D341Med (cell line): ENCODE measurements around the gene CFAP410.

ENCODE experiments used
- DNase-seq: peaks from one replicate; pipeline ENCODE4 v3.0.0; 2012; ENCODE audit warnings: low spot score

The CFAP410 gene

DNA sequence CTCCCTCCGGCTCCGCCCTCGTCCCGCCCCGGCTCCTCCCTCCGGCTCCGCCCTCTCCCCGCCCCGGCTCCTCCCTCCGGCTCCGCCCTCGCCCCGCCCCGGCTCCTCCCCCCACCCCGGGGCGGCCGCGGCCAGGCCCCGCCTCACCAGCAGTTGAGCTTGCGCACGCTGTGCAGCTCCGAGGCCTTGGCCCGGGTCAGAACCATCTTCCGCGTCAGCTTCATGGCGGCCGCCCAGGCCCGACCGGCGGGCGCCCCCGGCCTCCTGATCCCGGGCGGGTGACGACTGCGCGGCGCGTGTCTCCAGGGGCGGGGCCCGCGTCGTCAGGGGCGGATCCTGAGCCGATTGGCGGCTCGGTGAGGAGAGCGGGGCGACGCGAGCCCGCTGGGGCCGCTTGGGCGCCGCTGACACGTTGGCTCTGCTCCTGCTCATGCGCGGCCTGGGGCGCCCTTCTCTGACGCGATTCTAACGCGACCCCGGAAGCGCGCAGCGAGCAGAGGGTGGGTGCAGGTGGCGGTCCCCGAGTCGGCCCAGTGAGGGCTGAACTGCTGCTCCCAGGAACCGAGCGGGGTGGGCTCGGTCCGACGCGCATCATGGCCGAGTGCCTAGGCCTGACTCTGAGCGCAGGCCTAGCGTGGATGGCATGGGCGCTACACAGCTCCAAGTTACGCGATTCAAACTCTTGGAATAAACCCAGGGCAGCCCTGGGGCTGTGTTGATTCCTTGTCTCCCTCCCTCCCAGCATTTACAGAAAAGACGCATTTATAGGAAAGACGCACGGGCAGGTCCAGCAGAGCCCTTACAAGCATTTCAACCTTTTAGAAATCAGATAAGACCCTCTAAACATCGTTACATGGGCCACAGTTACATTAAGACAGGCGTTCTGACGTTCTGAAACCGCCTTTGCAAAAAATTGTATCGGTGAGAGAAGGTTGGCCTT, at the start of gene CFAP410:
Gene CFAP410 (minus strand): TSS at position 420 of the 940 bp plus-strand sequence. CDS start 196 bp downstream, at position 224.
- DNase-seq: peak; percentile 99

DNA sequence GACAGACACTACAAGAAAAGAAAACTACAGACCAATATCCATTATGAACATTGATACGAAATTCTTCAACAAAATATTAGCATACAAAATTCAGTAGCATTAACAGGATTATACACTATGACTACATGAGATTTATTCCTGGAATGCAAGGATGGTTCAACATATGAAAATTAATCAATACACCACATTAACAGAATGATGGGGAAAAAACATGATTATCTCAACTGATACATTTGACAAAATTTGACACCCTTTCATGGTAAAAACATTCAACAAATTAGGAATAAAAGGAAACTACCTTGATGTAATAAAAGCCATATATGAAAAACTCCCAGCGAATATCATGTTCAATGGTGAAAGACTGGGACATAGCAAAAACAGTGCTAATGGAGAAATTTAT, 45.8 kb upstream of the CFAP410 start:
- DNase-seq: no peak

DNA sequence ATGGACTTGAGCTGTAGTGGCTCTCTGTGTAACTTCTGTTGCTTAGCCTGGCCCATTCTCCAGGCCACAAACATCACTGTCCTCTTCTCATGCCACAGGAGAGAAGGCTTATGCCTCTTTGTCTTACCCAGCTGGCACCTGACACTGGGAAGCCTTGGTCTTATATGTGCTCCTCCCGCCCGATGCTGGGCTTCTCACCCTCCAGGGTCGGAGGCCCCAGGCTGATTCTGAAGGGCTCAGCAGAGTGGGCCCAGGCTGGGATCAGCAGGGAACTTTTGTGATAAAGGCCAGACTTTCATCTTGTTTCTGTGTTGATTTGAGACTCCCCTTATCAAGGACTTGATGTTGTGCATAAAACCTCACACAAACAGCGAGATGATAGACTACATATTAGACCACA, 44.0 kb upstream of the CFAP410 start:
- DNase-seq: no peak

DNA sequence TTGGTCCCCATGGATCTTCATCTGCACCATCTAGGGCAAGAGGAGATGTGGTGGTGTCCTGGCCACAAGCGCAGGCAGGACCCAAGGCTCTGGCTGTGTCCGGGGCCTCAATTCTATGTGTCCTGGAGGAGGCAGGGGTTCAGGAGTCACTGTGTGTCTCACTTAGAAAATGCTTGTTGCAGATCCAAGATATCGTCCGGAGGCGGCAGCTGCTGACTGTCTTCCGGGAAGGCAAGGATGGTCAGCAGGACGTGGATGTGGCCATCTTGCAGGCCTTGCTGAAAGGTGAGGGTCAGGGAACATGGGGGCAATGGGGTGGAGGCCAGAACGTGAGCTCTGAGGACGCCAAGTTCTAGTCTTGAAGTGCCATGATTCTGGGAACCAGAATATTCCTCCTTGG, 43.3 kb upstream of the CFAP410 start:
- peak; percentile 13 for DNase-seq

DNA sequence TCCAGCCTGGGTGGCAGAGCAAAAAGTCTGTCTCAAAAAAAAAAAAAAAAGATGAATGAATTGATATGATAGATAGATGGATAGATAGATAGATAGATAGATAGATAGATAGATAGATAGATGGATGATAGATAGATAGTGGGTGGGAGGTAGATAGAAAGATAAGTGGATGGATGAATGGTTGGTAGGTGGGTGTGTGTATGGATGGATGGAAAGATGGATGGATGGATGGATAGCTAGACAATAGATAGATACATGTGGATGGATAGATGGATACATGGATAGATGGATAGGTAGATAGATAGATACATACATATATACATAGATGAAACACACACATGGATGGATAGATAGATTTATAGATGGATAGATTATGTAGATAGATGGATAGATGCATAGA, 42.7 kb upstream of the CFAP410 start:
- no peak for DNase-seq

DNA sequence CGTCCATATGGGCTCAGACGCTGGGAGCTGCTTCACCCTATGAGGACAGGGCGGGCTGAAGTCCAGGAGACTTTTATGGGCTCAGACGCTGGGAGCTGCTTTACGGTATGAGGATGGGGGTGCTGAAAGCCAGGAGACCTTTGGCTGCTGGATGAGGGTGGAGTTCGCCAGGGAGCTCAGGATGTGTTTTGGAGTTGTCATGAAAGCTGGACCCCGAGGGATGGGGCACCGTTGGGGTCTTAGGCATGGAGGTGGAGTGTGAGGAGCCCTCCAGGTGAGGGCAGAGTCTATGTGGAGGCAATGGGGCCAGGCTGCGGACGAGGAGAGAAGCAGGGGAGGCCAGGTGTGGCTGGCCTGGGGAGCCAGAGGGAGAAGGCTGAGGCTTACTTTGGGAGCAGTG, 41.7 kb upstream of the CFAP410 start:
- peak; percentile 11 for DNase-seq

DNA sequence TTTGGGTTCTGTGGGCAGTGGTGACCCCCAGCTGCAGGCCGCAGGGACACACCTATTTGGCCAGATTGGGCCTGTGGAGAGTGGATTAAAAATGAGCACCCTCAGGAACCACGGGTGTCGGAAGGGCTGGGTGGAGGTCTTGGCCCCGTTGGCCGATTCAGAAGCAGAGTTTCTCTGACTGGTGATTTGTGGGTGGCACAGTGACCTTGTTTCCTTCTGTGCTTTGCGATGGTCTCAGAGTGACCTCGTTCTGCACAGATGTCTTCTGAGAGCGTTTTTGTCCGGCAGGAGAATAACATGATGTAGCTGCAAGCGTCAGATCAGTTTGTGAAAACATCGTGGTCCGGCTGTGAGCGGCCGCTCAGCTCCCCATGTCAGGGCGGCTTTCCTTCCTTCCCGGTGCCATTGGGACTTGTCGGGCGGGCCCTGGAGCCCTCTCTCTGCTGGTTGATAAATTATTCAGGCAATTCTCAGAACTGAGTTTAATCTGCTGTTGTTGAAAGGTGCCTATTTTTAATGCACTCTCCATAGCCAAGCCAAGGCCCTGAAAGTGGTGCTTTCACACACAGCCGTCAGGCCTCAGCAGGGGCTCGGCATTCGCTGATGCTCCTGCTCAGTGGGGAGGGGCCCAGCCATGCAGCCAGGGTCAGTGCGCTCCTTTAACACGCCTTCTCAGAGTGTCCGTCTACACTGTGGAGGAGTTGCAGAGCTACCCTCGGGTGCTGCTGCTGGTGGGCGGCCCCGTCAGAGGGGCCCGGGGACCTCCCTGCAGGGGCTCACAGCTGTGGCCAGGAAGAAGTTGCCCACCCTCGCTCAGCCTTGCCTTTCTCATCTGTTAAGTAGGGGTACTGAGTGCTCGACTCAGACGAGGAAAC, 41.0 kb upstream of the CFAP410 start:
- DNase-seq: peak; percentile 15

DNA sequence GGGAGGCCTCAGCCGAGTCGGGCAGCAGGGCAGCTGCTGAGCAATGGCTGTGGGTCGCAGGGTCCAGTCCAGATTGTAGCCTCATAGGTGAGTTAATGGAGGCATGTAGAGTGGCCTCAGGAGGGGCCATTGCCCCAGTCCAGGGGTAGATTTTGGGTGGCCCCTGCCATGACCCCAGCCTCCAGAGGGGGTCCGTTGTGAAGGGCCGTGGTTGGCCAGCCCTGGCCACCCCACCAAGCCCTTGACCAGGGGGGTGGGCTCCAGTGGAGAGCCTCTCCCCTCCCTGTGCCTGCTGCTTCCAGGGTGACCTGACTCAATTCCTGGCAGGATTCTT, 40.3 kb upstream of the CFAP410 start:
- DNase-seq: peak; percentile 15

DNA sequence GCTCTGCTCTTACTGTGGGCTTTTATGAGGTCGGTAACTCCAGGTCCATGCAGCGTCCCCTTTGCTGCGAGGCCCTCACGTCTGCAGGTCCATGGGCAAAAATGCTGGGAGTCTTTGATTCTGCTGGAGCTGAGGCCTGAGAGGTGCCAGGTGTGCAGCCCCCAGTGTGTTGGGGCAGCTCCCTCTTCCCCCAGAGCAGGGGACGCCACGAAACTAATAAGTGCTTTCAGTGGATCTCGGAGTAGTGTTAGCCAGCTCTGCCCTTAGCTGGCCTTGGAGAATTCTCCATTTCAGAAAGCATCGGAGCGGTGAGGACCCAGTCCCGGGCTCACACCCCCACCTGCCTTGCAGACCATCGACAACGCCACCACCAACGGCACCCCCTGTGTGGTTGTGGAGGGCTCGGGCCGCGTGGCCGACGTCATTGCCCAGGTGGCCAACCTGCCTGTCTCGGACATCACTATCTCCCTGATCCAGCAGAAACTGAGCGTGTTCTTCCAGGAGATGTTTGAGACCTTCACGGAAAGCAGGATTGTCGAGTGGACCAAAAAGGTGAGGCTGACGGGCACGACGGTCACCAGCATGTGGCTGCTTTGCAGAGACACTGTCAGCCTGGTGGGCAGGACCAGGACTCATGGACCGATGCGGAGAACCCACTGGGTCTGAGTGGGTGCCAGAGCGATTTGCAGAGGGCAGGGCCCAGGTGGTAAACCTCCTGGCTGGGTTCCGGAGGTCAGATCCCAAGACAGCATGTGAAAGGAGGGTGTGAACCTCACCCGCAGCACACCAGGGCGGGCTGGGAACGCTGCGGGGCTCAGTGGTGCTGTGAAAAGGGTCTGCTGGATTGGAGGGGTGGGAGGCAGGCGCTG, 39.7 kb upstream of the CFAP410 start:
- DNase-seq: peak; percentile 24

DNA sequence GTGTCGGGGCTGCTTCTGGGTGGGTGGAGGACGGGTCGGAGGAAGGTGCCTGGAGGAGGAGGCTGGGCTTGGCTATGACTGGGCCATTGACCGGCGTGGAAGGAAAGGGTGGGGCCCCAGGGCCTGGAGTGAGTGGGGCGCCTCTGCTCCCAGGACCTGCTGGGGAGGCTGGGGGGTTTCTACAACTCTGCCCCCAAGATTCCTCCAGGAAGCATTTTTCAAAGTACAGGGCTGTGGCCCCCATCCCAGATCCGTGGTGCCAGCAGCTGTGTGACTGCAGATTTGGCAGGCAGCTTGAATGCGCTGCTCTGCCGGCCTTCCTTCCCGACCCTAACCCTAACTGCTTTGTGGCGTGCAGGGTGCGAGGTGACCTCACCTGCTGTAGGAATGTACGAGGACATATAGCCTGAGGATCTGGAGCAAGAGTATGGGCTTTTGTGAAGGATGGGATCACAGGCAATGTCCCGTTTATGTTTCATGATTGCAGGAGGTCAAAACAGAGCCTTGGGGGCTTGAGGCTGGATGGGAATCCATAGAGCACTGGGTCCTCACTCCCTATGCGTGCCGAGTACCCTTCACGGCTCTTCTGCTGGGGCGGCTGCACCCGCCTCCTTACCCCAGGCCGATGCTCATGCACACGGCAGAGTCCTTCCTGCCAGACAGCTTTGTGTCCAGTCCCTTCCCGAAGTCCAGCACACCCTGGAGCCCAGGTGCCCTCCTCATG, 38.9 kb upstream of the CFAP410 start:
- peak; percentile 20 for DNase-seq

DNA sequence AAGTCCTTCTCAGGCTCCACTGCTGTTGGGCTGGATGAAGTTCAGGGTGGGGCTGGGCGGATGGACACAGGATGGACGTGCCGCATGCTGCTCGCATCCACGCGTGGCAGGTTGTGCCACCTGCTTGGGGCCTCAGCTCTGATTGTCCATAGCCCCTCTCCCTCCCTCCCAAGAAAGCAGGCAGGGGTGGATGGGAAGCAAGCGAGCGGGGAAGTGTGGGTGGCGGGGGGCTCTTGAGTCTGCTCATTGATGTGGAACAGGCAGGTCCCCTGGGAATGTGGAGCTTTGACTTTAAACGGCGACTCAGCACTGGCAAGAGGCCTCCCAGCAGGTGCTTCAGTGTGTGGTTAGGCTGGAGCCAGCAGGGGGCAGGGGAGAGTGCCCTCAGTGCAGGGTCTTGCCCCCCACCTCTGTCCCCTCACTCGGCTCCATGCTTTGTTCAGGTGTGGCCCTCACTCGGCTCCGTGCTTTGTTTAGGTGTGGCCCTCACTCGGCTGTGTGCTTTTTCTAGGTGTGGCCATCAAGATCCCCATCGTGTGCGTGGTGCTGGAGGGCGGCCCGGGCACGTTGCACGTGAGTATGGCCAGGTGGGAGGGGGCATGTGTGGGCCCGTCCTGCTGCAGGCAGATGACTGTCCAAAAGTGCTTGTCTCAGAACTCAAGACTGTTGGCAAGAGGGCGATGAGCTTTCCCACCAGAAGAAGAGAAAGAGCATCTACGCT, 38.2 kb upstream of the CFAP410 start:
- peak; percentile 33 for DNase-seq

DNA sequence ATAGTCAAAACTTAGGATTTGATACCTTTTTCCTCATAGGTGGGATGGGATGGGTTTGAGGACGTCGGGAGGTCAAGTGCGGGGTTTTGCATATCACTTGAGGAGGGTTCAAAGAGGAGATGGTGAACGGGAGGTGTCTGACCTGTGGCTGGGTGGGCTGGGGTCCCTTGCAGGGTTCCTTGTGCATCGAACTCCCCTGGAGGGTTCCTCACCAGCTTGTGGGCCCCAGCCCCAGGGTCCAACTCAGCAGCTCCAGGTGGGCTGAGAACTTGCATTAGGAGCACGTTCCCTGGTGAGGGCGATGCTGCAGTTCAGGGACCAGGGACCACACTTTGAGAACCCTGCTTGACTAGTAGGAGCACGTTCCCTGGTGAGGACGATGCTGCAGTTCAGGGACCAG, 37.4 kb upstream of the CFAP410 start:
- DNase-seq: peak; percentile 9

DNA sequence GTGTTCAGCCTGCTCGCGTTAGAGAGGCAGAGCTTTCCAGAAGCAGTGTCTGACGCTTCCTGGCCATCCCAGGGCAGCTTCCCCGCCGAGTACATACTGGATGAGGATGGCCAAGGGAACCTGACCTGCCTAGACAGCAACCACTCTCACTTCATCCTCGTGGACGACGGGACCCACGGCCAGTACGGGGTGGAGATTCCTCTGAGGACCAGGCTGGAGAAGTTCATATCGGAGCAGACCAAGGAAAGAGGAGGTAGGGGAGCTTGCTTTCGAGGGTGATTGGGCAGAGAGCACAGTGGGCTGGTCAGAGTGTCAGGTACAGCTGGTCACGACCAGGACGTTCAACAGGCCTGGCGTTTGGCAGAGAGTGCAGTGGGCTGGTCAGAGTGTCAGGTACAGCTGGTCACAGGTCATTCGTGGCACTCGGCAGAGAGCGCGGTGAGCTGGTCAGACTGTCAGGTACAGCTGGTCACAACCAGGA, 36.6 kb upstream of the CFAP410 start:
- peak; percentile 10 for DNase-seq

DNA sequence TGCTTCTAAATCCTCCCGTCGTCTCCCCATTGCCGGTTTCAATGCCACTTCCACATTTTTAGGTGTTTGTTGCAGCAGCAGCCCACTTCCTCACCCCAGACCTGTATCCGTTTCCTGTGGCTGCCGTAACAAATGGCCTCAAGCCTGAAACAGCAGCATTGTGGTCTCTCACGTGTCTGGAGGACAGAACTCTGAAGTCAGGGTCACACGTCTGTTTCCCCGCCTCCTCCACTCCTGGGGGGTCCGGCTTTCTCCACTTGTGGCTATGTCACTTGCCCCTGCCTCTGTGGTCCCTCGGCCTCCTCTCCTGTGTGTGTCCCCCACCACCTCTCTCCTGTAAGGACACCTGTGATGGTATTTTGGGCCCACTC, 36.1 kb upstream of the CFAP410 start:
- DNase-seq: no peak

DNA sequence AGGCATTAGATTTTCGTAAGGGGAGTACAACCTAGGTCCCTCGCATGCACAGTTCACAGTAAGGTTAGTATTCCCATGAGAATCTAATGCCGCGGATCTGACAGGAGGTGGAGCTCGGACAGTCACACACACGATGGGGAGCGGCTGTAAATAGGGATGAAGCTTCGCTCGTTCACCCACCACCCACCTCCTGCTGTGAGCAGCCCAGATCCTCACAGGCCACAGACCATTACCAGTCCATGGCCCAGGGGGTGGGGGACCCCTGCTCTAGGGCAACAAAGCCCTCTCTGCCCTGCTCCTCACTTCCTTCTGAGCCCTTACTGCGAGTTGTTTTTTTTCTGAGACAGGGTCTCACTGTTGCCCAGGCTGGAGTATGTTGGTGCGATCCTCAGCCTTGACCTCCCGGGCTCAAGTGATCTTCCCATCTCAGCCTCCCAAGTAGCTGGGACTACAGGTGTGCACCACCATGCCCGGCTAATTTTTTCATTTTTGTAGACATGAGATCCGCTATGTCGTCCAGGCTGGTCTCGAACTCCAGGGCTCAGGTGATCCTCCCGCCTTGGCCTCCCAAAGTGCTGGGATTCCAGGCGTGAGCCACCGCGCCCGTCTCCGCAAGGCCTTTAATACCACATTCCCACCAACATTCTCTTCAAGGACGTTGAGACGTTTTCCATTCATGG, 35.6 kb upstream of the CFAP410 start:
- DNase-seq: no peak

DNA sequence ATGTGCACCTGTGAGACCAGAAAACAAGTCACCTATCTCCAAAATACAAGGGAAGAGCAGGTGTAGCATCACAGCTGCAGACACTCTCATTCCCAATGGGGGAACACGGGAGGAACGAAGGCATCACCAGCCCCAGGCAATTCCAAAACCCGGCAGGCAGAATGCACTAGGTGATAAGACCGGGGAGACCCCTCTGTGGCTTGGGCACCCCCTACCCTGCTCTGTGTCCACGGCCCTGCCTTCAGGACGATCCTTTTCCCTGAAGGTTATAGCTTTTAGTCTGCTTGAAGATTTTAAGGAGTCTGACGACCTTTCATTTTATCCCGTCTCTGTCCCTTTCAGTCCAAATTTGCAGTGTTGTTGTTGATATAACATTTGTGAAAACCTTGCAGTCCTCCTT, 33.4 kb upstream of the CFAP410 start:
- peak; percentile 26 for DNase-seq

DNA sequence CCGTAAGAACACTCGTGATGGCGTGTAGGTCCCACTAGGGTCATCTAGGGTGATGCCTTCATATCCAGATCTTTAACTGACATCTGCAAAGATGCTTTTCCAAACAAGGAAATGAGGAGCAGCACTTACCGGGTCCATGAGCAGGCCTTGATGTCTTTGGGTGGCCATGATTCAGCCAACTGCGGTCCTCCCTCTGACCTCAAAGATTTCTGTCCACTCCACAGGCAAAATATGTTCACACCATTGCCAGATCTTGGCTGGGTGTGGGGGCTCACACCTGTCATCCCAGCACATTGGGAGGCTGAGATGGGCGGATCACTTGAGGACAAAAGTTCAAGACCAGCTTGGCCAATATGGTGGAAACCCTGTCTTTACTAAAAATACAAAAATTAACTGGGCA, 32.4 kb upstream of the CFAP410 start:
- no peak for DNase-seq

DNA sequence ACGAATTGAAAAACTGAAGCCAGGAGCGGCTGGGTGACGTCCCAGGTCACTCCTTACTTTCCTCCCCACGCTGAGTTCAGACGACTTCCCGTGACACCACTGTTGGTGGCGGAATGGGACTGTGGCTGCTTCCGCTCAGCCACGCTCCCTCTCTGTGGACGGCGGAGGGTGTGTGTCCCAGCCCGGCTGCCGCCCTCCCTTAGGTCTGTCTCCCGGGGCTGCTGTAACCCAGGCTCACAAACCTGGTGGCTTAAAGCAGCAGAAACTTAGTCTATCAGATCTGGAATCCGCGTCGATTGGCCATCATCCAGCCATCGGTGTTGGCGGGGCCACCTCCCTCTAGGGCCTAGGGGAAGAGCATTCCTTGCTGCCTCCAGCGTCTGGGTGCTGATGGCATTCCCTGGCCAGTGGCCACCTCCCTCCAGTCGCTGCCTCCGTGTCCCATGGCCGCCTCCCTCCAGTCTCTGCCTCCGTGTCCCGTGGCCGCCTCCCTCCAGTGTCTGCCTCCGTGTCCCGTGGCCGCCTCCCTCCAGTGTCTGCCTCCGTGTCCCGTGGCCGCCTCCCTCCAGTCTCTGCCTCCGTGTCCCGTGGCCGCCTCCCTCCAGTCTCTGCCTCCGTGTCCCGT, 31.7 kb upstream of the CFAP410 start:
- DNase-seq: peak; percentile 38

DNA sequence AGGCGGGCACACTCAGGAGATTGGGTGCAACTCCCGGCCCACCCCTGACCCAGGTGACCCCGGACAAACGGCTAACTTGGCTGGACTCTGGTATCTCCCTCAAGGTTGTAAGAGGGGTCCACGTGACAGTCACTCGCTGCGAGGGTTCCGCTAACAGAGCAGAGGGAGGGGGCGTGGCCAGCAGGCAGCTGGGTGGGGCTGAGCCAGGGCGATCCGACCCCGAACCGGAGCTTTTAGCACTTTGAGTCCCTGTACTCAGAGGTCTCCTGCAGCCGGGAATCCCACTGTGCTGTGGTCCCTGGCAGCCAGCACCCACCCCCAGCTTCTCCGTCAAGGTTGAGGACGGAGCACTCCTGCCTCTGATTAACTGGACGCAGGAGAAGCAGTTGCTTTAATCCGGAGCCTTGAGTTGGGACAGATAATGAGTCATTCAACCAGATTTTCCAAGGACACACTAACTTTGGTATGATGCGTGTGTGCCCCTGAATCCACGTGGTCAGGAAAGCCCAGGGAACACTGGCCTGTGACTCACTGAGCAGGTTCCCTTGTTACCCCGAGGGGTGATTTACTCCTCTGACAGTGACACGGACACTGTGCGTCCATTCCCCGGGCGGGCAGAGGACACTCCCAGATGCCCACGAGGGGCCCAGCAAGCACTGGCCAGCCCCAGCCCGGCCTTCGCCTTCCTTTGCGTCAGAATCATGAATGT, 31.0 kb upstream of the CFAP410 start:
- DNase-seq: peak; percentile 58
